ENCODE measurements around the gene SYVN1. TPM values are rescaled to one million over a fixed set of nuclear protein-coding genes. Genes with fewer than 3 reads are reported as not detected.
A peak's percentile ranks its signal among the peaks of the same experiment; 100 is the strongest.

SYVN1 gene
- total and polyA plus RNA-seq, 11 donors, result 13.9 to 65.8 (median 28.2) TPM

DNA sequence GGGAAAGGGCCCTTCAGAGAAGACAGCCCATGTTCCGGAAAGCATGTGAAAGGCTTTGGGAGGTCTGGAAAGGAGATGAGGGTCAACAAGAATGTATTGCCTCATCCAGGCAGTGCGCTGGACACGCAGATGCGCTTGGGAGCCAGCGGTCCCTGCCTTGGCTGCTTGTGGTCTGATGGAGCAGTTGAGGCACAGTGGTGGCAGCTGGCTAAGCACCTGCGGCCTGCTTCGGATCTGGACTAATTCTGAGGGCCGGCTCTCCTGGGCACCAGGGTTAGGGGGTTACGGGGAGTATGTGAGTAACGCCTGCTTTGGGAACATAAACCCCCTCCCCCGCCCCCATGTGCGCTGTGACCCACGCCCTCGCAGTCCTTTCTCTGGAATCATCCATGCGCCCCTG lies 27.2 kb downstream of the SYVN1 start:
- H3K4me1 ChIP-seq, result peaks cover 0 to 56% (median 39%) of the 10 kb centered on the region in 12 donors
- no peak overlapping the region for H3K27ac ChIP-seq
- no peaks in the 10 kb centered on the region for H3K27me3 ChIP-seq
- intact Hi-C loops (cut with DNase I), result loop anchor here in 1 of 10 donors (10.0 kb wide), 1 partner anchor 192 kb away; the partner anchor contains the start of gene ATG2A
- peaks cover 0 to 47% (median 28%) of the 10 kb centered on the region in 9 donors for H3K36me3 ChIP-seq
- peak in 1 of 5 donors; percentile 14 for DNase-seq
- H3K9me3 ChIP-seq, result no peaks in the 10 kb centered on the region
- WGBS, 4 donors, result 95 to 97% (median 96%) methylated on average over 11 to 15 of the region's 15 CpGs
- H3K4me3 ChIP-seq, result no peak overlapping the region
- TF ChIP-seq POLR2A (IDR thresholded peaks at IDR 0.05), result no peak
- TF ChIP-seq, protein P1, sequence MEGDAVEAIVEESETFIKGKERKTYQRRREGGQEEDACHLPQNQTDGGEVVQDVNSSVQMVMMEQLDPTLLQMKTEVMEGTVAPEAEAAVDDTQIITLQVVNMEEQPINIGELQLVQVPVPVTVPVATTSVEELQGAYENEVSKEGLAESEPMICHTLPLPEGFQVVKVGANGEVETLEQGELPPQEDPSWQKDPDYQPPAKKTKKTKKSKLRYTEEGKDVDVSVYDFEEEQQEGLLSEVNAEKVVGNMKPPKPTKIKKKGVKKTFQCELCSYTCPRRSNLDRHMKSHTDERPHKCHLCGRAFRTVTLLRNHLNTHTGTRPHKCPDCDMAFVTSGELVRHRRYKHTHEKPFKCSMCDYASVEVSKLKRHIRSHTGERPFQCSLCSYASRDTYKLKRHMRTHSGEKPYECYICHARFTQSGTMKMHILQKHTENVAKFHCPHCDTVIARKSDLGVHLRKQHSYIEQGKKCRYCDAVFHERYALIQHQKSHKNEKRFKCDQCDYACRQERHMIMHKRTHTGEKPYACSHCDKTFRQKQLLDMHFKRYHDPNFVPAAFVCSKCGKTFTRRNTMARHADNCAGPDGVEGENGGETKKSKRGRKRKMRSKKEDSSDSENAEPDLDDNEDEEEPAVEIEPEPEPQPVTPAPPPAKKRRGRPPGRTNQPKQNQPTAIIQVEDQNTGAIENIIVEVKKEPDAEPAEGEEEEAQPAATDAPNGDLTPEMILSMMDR (IDR thresholded peaks at IDR 0.05), result no peak
- ATAC-seq, result no peak

DNA sequence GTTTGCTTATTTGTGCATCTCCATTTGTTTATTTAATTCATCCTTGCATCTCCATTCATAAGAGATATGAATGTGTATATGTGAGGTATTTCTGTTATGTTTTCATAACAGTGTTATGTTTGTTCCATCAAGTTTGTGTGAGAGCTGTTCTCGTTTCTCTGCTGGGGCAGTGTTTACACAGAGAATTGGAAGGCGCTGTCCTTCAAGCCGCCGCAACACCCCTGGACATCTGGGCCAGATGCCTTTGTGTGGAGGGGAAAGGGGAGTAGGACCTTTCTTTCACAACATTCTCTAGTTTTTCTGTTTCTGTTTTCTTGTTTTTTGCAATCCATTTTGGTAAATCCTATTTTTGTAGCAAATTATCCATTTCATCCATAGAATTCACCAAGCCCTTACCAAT lies 29.7 kb downstream of the SYVN1 start:
- Histone ChIP-seq H3K4me3 (no peak overlapping the region), H3K4me1 (peaks cover 0 to 50% (median 32%) of the 10 kb centered on the region in 12 donors), H3K9me3 (no peaks in the 10 kb centered on the region), H3K36me3 (peaks cover 0 to 43% (median 26%) of the 10 kb centered on the region in 9 donors), H3K27ac (peak overlapping the region; percentile 21 to 87 (median 76)), H3K27me3 (no peaks in the 10 kb centered on the region)
- peak in 1 of 5 donors; percentile 12 for DNase-seq
- TF ChIP-seq, protein P1 (IDR thresholded peaks at IDR 0.05), result no peak
- TF ChIP-seq POLR2A (IDR thresholded peaks at IDR 0.05), result no peak
- 46 to 65% (median 52%) methylated on average over 4 of the region's 4 CpGs for WGBS, 4 donors
- peak in 2 of 4 donors; percentile 58 to 60 for ATAC-seq
- intact Hi-C loops (cut with DNase I), result loop anchor here in 1 of 10 donors (10.0 kb wide), 1 partner anchor 190 kb away; the partner anchor contains the start of gene ATG2A

DNA sequence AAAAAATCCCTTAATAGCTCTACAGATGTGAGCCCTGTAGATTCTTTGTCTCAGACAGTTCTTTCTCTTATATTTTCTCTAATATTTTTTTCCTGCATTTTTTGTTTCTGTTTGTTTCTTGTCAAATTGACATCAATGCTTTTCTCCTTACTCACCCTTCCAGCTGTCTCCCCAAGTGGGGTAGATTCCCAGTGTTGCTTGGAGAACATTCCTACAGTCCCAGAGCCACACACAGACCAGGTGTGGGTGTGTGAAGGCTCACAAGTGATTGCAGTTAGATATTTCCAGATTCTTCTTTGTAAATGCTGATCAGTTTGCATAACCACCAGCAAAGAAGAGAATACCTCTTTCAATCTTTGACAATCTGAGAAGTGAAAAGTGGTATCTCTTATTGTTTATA lies 30.8 kb downstream of the SYVN1 start:
- H3K4me1 ChIP-seq, result peaks cover 0 to 50% (median 32%) of the 10 kb centered on the region in 12 donors
- ATAC-seq (no peak), DNase-seq (no peak)
- no peak for TF ChIP-seq POLR2A (IDR thresholded peaks at IDR 0.05)
- TF ChIP-seq, protein P1 (IDR thresholded peaks at IDR 0.05), result no peak
- H3K4me3 ChIP-seq, result no peak overlapping the region
- H3K27me3 ChIP-seq, result no peaks in the 10 kb centered on the region
- peak overlapping the region; percentile 21 to 87 (median 76) for H3K27ac ChIP-seq
- H3K9me3 ChIP-seq, result no peaks in the 10 kb centered on the region
- intact Hi-C loops (cut with DNase I), result loop anchor here in 1 of 10 donors (10.0 kb wide), 1 partner anchor 189 kb away; the partner anchor contains the start of gene ATG2A
- peaks cover 0 to 39% (median 19%) of the 10 kb centered on the region in 9 donors for H3K36me3 ChIP-seq

DNA sequence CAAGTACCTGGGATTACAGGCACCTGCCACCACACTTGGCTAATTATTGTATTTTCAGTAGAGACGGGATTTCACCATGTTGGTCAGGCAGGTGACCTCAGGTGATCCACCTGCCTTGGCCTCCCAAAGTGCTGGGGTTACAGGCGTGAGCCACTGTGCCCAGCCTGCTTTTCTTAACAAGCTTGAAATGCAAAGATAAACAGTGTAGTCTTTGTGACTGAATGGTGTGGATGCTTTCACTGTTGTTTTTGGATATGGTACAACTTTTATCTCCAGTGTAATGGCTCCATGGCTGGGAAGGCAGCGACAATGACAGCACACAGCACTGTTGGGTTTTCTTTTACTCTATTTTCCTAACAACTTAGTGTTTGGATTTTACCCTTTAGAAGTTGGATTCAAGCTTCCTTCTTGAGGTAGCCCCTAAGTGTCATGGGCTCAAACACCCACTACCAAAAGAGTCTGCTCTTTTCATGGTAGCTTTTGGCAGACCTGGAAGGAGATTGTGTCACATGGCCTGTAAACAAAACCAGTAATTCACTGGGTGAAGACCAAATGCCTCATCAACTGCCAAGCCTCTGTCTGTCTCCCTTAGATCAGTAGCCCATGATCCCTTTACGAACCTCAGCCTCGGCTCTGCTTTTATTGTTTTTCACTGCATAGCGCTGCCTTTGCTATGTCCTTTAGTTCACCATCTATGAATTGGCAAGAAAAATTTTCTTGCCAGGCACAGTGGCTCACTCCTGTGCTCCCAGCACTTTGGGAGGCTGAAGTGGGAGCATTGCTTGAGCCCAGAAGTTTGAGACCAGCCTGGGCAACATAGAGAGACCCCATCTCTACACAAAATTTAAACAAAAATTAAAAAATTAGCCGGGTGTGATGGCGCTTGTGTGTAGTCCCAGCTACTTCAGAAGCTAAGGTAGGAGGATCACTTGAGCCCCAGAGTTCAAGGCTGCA lies 31.9 kb downstream of the SYVN1 start:
- H3K36me3 ChIP-seq, result peaks cover 0 to 40% (median 16%) of the 10 kb centered on the region in 9 donors
- peak overlapping the region in 1 of 12 donors; percentile 2 for H3K4me3 ChIP-seq
- intact Hi-C loops (cut with DNase I), result loop anchor here in 1 of 10 donors (10.0 kb wide), 1 partner anchor 188 kb away; the partner anchor contains the start of gene ATG2A

More for the DNA sequence above, 31.9 kb downstream of the SYVN1 start:
- 48 to 60% (median 54%) methylated on average over 7 to 8 of the region's 8 CpGs for WGBS, 4 donors
- Histone ChIP-seq H3K9me3 (no peaks in the 10 kb centered on the region), H3K27ac (peak overlapping the region; percentile 48 to 87 (median 76)), H3K4me1 (peaks cover 0 to 57% (median 36%) of the 10 kb centered on the region in 12 donors), H3K27me3 (no peaks in the 10 kb centered on the region)
- DNase-seq, result peak in 1 of 5 donors; percentile 21
- TF ChIP-seq, protein P1 (IDR thresholded peaks at IDR 0.05), result no peak
- TF ChIP-seq POLR2A (IDR thresholded peaks at IDR 0.05), result no peak
- peak; percentile 62 to 75 (median 69) for ATAC-seq

Measured in heart left ventricle (tissue), 16 donors.